ENCODE results near the gene UBAC2.

Gene UBAC2

GRCh38 chr13:99226513-99226912, 25.9 kb downstream of the UBAC2 start:
- ATAC-seq: no peak
- TF ChIP-seq PATZ1 (CRISPR knock-in tag; IDR thresholded peaks at IDR 0.05; ENCODE audit: borderline replicate concordance): no peak
- TF ChIP-seq TCF4 (CRISPR knock-in tag; IDR thresholded peaks at IDR 0.05; ENCODE audit: borderline replicate concordance): no peak
- TF ChIP-seq ESRRG (CRISPR knock-in tag; IDR thresholded peaks at IDR 0.05): no peak
- no peak for TF ChIP-seq ARNTL (CRISPR knock-in tag; IDR thresholded peaks at IDR 0.05; ENCODE audit: borderline replicate concordance, low read depth)
- no peak for TF ChIP-seq ZFP3 (CRISPR knock-in tag; IDR thresholded peaks at IDR 0.05)
- no peak for TF ChIP-seq TOX (CRISPR knock-in tag; IDR thresholded peaks at IDR 0.05; ENCODE audit: borderline replicate concordance)
- no peak for TF ChIP-seq ZC3H10 (CRISPR knock-in tag; IDR thresholded peaks at IDR 0.05)
- no peak for TF ChIP-seq SNAI2 (CRISPR knock-in tag; IDR thresholded peaks at IDR 0.05)
- TF ChIP-seq GLIS3 (CRISPR knock-in tag; IDR thresholded peaks at IDR 0.05): no peak
- no peak for TF ChIP-seq ZNF70 (CRISPR knock-in tag; IDR thresholded peaks at IDR 0.05)
- TF ChIP-seq ZNF565 (CRISPR knock-in tag; conservative IDR thresholded peaks at IDR 0.05; ENCODE audit: low read depth): no peak
- TF ChIP-seq PPARA (CRISPR knock-in tag; IDR thresholded peaks at IDR 0.05; ENCODE audit: borderline replicate concordance): no peak
- TF ChIP-seq TSHZ2 (CRISPR knock-in tag; IDR thresholded peaks at IDR 0.05): no peak
- no peak for TF ChIP-seq BACH2 (CRISPR knock-in tag; IDR thresholded peaks at IDR 0.05; ENCODE audit: borderline replicate concordance)
- TF ChIP-seq OSR1 (CRISPR knock-in tag; IDR thresholded peaks at IDR 0.05): no peak
- no peak for TF ChIP-seq ZFP30 (CRISPR knock-in tag; IDR thresholded peaks at IDR 0.05)
- no peak for TF ChIP-seq CSRNP3 (CRISPR knock-in tag; IDR thresholded peaks at IDR 0.05)
- no peak for TF ChIP-seq CSDC2 (CRISPR knock-in tag; IDR thresholded peaks at IDR 0.05)
- TF ChIP-seq CREB5 (CRISPR knock-in tag; IDR thresholded peaks at IDR 0.05; ENCODE audit: low read depth): no peak

- TF ChIP-seq ZNF8 (CRISPR knock-in tag; IDR thresholded peaks at IDR 0.05): no peak
- no peak for TF ChIP-seq SNAI2 (CRISPR knock-in tag; IDR thresholded peaks at IDR 0.05)
- no peak for TF ChIP-seq TCF4 (CRISPR knock-in tag; IDR thresholded peaks at IDR 0.05; ENCODE audit: borderline replicate concordance)
- ATAC-seq: no peak
These were observed 26.8 kb downstream of the UBAC2 start for GRCh38 chr13:99227331-99227900.

- TF ChIP-seq TCF4 (CRISPR knock-in tag; IDR thresholded peaks at IDR 0.05; ENCODE audit: borderline replicate concordance) (no peak), BACH2 (CRISPR knock-in tag; IDR thresholded peaks at IDR 0.05; ENCODE audit: borderline replicate concordance) (no peak), ZNF8 (CRISPR knock-in tag; IDR thresholded peaks at IDR 0.05) (no peak), SNAI2 (CRISPR knock-in tag; IDR thresholded peaks at IDR 0.05) (no peak), PPARA (CRISPR knock-in tag; IDR thresholded peaks at IDR 0.05; ENCODE audit: borderline replicate concordance) (no peak), ZC3H10 (CRISPR knock-in tag; IDR thresholded peaks at IDR 0.05) (no peak), ZNF565 (CRISPR knock-in tag; conservative IDR thresholded peaks at IDR 0.05; ENCODE audit: low read depth) (no peak), ESRRG (CRISPR knock-in tag; IDR thresholded peaks at IDR 0.05) (no peak), CREB5 (CRISPR knock-in tag; IDR thresholded peaks at IDR 0.05; ENCODE audit: low read depth) (no peak), CSRNP3 (CRISPR knock-in tag; IDR thresholded peaks at IDR 0.05) (no peak), OSR1 (CRISPR knock-in tag; IDR thresholded peaks at IDR 0.05) (no peak), TOX (CRISPR knock-in tag; IDR thresholded peaks at IDR 0.05; ENCODE audit: borderline replicate concordance) (no peak), ISL1 (CRISPR knock-in tag; IDR thresholded peaks at IDR 0.05) (no peak), ARNTL (CRISPR knock-in tag; IDR thresholded peaks at IDR 0.05; ENCODE audit: borderline replicate concordance, low read depth) (no peak)
- no peak for ATAC-seq
These were observed 27.4 kb downstream of the UBAC2 start for GRCh38 chr13:99227909-99228688.
